Tibial artery (tissue), 4 donors: Measurements from ENCODE around the gene SLC66A2.

Experiments
- DNase-seq, 2 donors: peaks; one replicate each; pipeline ENCODE4 v3.0.0-alpha.2; 2019
- H3K27ac ChIP-seq, 2 donors: fragments of 200-600 bp; sonication (generic) in 1 of 2; 1 replicate in 1 of 2; 2 replicates in 1 of 2; pipeline ENCODE4 v1.5.1; 2018 to 2019; ENCODE audit warnings: mild to moderate bottlenecking in 1 of 2
- H3K27me3 ChIP-seq, 2 donors: fragments of 200-600 bp; sonication (generic) in 1 of 2; one replicate each; pipeline versions ENCODE4 v1.5.1 to v1.6.0; 2016 to 2019
- H3K36me3 ChIP-seq, 3 donors: fragments of 200-600 bp; sonication (generic) in 2 of 3; one replicate each; pipeline ENCODE4 v1.5.1; 2016 to 2019; ENCODE audit warnings: mild to moderate bottlenecking in 2 of 3
- H3K4me1 ChIP-seq, 4 donors: fragments of 200-600 bp; sonication (generic) in 2 of 4; 1 replicate in 3 of 4; 2 replicates in 1 of 4; pipeline ENCODE4 v1.5.1; 2016 to 2019
- H3K4me3 ChIP-seq, 2 donors: fragments of 200-600 bp; sonication (generic) in 1 of 2; 1 replicate in 1 of 2; 2 replicates in 1 of 2; pipeline ENCODE4 v1.5.1; 2018 to 2019; ENCODE audit warnings: mild to moderate bottlenecking in 2 of 2
- H3K9me3 ChIP-seq, 3 donors: fragments of 200-600 bp; sonication (generic) in 1 of 3; one replicate each; pipeline ENCODE4 v1.5.1; 2016 to 2019
- intact Hi-C: fragments of 100-400 bp; cut with DNase I; formaldehyde crosslinking; loops from one replicate; pipeline ENCODE4 v1.15.0; 2023; ENCODE audit warnings: low total_unique reads
- TF ChIP-seq, protein P1 (sequence below), 2 experiments: fragments of 200-600 bp in 1 of 2; fragments of 450-650 bp in 1 of 2; IDR thresholded peaks; one replicate each; pipeline ENCODE4 v1.5.1; 2017 to 2019; ENCODE audit warnings: antibody characterized with exemption in 2 of 2, mild to moderate bottlenecking in 1 of 2, moderate library complexity in 1 of 2

The SLC66A2 gene

DNA sequence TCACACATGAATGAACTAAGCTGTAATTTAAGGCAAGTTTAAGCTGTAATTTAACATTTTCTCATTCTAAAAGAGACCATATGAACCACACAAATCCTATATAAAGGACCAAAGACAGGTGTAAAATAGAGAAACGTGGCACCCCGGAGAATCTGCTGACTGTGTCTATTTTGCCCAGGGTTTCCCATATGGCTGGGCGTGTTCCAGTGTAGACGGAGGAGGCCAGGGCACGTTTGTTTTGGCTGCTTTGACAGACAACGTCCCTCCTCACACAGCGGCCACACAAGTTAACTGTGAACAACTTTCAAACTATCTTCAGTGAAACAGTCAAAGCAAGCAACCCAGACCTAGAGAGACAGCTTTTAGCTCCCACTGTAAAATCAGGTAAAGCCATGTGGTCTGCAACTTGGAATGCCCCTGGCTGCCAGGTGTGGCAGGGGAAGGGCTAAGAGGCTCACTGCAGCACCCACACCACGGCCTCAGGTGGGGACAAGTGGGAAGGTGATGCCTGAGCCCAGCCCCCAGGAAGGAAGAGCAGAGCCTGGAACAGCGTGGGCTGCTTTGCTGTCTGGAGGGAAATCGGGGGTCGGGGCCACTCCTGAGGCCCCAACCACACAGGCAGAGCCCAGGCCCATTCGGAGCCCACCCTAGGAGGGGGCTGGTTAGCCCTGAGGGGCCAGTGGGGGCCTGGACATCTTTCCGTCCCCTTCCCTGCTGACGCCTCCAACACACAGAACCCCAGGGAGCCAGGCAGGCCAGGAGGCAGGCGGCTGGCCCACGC lies 40.7 kb downstream of the SLC66A2 start:
- H3K27ac ChIP-seq: no peak overlapping the region
- intact Hi-C loops: no loop called here
- DNase-seq: no peak
- no peaks in the 10 kb centered on the region for H3K4me1 ChIP-seq
- no peaks in the 10 kb centered on the region for H3K27me3 ChIP-seq
- TF ChIP-seq, protein P1, sequence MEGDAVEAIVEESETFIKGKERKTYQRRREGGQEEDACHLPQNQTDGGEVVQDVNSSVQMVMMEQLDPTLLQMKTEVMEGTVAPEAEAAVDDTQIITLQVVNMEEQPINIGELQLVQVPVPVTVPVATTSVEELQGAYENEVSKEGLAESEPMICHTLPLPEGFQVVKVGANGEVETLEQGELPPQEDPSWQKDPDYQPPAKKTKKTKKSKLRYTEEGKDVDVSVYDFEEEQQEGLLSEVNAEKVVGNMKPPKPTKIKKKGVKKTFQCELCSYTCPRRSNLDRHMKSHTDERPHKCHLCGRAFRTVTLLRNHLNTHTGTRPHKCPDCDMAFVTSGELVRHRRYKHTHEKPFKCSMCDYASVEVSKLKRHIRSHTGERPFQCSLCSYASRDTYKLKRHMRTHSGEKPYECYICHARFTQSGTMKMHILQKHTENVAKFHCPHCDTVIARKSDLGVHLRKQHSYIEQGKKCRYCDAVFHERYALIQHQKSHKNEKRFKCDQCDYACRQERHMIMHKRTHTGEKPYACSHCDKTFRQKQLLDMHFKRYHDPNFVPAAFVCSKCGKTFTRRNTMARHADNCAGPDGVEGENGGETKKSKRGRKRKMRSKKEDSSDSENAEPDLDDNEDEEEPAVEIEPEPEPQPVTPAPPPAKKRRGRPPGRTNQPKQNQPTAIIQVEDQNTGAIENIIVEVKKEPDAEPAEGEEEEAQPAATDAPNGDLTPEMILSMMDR (IDR thresholded peaks at IDR 0.05): no peak
- peaks cover 19 to 44% (median 42%) of the 10 kb centered on the region in 3 donors for H3K36me3 ChIP-seq
- no peaks in the 10 kb centered on the region for H3K9me3 ChIP-seq
- H3K4me3 ChIP-seq: no peak overlapping the region

DNA sequence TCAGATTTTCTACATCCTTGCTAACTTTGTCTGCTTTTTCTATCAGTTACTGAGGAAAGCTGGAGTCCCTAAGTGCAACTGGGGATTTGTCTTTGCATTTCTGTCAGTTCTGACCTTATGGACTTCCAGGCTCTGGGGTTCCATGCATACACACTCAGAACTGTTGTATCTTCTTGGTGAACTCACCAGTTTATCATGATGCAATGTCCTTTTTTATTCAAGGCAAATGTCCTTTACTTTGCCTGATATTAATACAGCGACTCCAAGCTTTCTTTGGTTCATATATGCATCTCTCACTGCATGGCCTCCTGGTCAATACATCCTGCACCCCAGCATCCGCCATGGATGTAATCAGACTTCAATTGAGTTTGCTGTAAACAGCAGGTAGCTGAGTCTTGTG lies 44.7 kb downstream of the SLC66A2 start:
- Histone ChIP-seq H3K36me3 (peaks cover 31 to 45% (median 32%) of the 10 kb centered on the region in 3 donors), H3K4me3 (no peak overlapping the region), H3K9me3 (peaks cover 2 to 23% (median 9%) of the 10 kb centered on the region in 3 donors), H3K27ac (no peak overlapping the region), H3K27me3 (no peaks in the 10 kb centered on the region), H3K4me1 (no peaks in the 10 kb centered on the region)
- DNase-seq: no peak
- TF ChIP-seq, protein P1 (IDR thresholded peaks at IDR 0.05): no peak
- intact Hi-C loops: no loop called here

DNA sequence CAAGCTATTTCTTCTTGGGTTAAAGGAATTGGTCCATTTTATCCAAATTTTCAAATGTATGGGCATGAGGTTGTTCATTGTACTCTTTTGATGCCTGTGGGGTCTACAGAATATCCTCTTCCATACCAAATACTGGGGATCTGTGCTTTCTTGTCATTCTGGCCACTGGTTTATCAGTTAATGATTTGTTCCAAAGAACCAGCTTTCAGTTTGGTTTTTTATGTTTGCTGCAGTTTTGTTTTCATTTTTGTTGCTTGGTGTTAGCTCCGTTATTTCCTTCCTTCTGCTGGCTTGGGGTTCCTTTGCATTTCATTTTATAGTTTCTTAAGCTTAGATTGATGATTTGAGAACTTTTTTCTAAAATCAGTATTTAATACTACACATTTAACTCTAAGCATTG lies 45.5 kb downstream of the SLC66A2 start:
- Histone ChIP-seq H3K27ac (no peak overlapping the region), H3K4me1 (no peaks in the 10 kb centered on the region), H3K9me3 (peaks cover 2 to 23% (median 9%) of the 10 kb centered on the region in 3 donors), H3K27me3 (no peaks in the 10 kb centered on the region), H3K36me3 (peaks cover 29 to 46% (median 32%) of the 10 kb centered on the region in 3 donors), H3K4me3 (no peak overlapping the region)
- DNase-seq: no peak
- TF ChIP-seq, protein P1 (IDR thresholded peaks at IDR 0.05): no peak
- intact Hi-C loops: no loop called here

DNA sequence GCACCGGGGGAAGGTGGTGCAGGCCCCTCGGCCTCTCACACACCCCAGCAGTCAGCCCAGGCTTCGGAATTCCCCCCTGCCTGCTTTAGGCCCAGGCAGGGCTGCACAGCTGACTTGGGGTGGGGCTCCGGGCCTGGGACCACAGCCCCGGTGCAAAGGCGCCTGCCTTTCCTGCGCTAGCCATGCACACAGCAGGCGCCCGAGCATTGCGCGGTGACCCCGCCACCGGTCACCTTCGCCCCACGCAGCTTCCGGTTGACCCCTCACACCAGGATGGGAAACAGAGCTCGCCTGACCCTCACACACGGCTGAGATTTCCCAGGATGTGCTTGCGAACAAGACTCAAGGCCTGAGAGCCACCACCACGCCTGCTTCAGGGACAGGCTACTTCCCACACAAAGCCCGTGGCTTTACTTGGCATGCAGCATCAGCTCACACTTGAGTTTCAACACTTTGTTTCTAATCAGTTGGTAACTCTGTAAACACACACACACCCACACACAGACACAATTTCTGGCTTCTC lies 46.0 kb downstream of the SLC66A2 start:
- Histone ChIP-seq H3K27me3 (no peaks in the 10 kb centered on the region), H3K36me3 (peaks cover 26 to 46% (median 32%) of the 10 kb centered on the region in 3 donors), H3K4me3 (no peak overlapping the region), H3K9me3 (peaks cover 2 to 27% (median 9%) of the 10 kb centered on the region in 3 donors), H3K27ac (no peak overlapping the region), H3K4me1 (no peaks in the 10 kb centered on the region)
- TF ChIP-seq, protein P1 (IDR thresholded peaks at IDR 0.05): no peak
- intact Hi-C loops: no loop called here
- peak; percentile 12 to 51 for DNase-seq

DNA sequence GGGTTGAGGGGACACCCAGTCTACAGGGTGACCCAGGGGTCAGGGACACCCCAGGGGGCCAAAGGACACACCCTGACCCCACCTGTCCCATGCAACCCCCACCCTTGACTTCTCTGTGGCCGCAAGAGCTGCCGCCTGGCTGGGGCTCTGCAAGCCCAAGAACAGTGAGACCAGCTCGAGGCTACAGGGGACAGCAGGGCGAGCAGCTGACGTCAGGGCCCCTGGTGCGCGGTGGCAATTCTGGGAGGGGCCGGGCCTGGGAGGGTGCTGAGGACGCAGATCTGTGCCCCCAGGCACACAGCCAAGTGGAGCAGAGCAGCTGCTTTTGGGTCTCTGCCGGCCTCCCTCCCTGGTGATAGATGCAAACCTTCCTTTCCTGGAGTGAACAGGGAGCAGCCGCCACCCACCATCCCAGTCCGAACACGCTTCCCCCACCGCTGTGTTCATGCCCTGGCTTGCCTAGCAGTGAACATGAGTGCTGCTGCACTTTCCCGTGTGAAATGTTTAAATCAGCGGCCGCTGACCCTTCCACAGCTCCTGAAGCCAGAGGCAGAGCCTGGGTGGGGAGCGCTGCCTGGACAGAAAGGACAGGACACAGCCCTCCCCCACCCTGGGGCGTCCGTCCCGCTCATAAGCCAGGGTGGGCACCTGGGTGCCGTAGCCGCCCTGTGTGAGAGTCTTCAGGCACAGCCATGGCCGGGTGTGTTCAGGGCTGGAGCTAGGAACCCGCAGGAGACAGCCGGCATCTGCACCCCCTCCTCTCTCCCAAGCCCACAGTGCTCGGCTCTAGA lies 46.9 kb downstream of the SLC66A2 start:
- Histone ChIP-seq H3K36me3 (peaks cover 26 to 44% (median 32%) of the 10 kb centered on the region in 3 donors), H3K4me1 (no peaks in the 10 kb centered on the region), H3K27ac (no peak overlapping the region), H3K9me3 (peaks cover 2 to 36% (median 16%) of the 10 kb centered on the region in 3 donors), H3K4me3 (no peak overlapping the region), H3K27me3 (no peaks in the 10 kb centered on the region)
- DNase-seq: peak; percentile 17 to 58
- TF ChIP-seq, protein P1 (IDR thresholded peaks at IDR 0.05): no peak
- intact Hi-C loops: no loop called here
